H9 (cell line): ENCODE measurements around the gene ZNF837. TPM values are rescaled to one million over a fixed set of nuclear protein-coding genes. Genes with fewer than 3 reads are reported as not detected.

Experiments
- DNase-seq: peaks from one replicate; pipeline ENCODE4 v3.0.0-alpha.2; 2017
- H2AFZ ChIP-seq: one replicate; pipeline ENCODE4 v1.6.1; 2013; ENCODE audit warnings: mild to moderate bottlenecking, low read length, control low read depth, moderate library complexity
- H2AK5ac ChIP-seq: 2 replicates; pipeline ENCODE4 v1.6.1; 2013; ENCODE audit warnings: low read length, control low read depth, mixed read lengths; ENCODE audit not compliant: insufficient read length
- H2BK120ac ChIP-seq: one replicate; pipeline ENCODE4 v1.6.1; 2013; ENCODE audit warnings: low read depth, mild to moderate bottlenecking, low read length, control low read depth, inconsistent platforms; ENCODE audit not compliant: poor library complexity, severe bottlenecking
- H2BK12ac ChIP-seq: 2 replicates; pipeline ENCODE4 v1.6.1; 2013; ENCODE audit warnings: low read length, control low read depth, mixed read lengths, low read depth; ENCODE audit not compliant: insufficient read length
- H2BK15ac ChIP-seq: 2 replicates; pipeline ENCODE4 v1.6.1; 2013; ENCODE audit warnings: low read depth, low read length, control low read depth
- H2BK20ac ChIP-seq: one replicate; pipeline ENCODE4 v1.6.1; 2013; ENCODE audit warnings: low read depth, mild to moderate bottlenecking, low read length, control low read depth, inconsistent platforms; ENCODE audit not compliant: poor library complexity, severe bottlenecking
- H2BK5ac ChIP-seq: 2 replicates; pipeline ENCODE4 v1.6.1; 2013; ENCODE audit warnings: low read length, control low read depth, mixed read lengths; ENCODE audit not compliant: insufficient read length
- H3K14ac ChIP-seq: 2 replicates; pipeline ENCODE4 v1.6.1; 2013; ENCODE audit warnings: low read length, control low read depth; ENCODE audit not compliant: insufficient read depth
- H3K18ac ChIP-seq: 2 replicates; pipeline ENCODE4 v1.6.1; 2013; ENCODE audit warnings: low read depth, mild to moderate bottlenecking, mixed read lengths, low read length, control low read depth; ENCODE audit not compliant: insufficient read length
- H3K23ac ChIP-seq: 2 replicates; pipeline ENCODE4 v1.6.1; 2013; ENCODE audit warnings: low read length, control low read depth, mixed read lengths, low read depth; ENCODE audit not compliant: insufficient read length
- H3K23me2 ChIP-seq: 2 replicates; pipeline ENCODE4 v1.6.1; 2013; ENCODE audit warnings: low read depth, mild to moderate bottlenecking, mixed read lengths, low read length, control low read depth; ENCODE audit not compliant: insufficient read length, poor library complexity, severe bottlenecking
- H3K27ac ChIP-seq: 2 replicates; pipeline ENCODE4 v1.5.1; 2013; ENCODE audit warnings: low read length, control low read depth, mixed read lengths, low read depth; ENCODE audit not compliant: insufficient read length
- H3K27me3 ChIP-seq: 2 replicates; pipeline ENCODE4 v1.6.1; 2013; ENCODE audit warnings: low read length, control low read depth, inconsistent platforms; ENCODE audit not compliant: insufficient read depth
- H3K4ac ChIP-seq: 2 replicates; pipeline ENCODE4 v1.6.1; 2013; ENCODE audit warnings: low read depth, mild to moderate bottlenecking, control low read depth, inconsistent platforms, low read length, moderate library complexity
- H3K4me1 ChIP-seq: 2 replicates; pipeline ENCODE4 v1.6.1; 2013; ENCODE audit warnings: low read length, control low read depth, inconsistent platforms; ENCODE audit not compliant: insufficient read depth
- H3K4me2 ChIP-seq: 2 replicates; pipeline ENCODE4 v1.6.1; 2013; ENCODE audit warnings: low read length, control low read depth, mixed read lengths; ENCODE audit not compliant: insufficient read length, insufficient read depth
- H3K56ac ChIP-seq: 2 replicates; pipeline ENCODE4 v1.6.1; 2013; ENCODE audit warnings: low read depth, mild to moderate bottlenecking, mixed read lengths, low read length, control low read depth; ENCODE audit not compliant: insufficient read length
- H3K79me1 ChIP-seq: 2 replicates; pipeline ENCODE4 v1.6.1; 2013; ENCODE audit warnings: low read depth, mild to moderate bottlenecking, moderate library complexity, low read length, control low read depth, inconsistent platforms; ENCODE audit not compliant: insufficient read depth, poor library complexity, severe bottlenecking
- H3K79me2 ChIP-seq: 2 replicates; pipeline ENCODE4 v1.6.1; 2013; ENCODE audit warnings: low read length, control low read depth, inconsistent platforms; ENCODE audit not compliant: insufficient read depth
- H3K9ac ChIP-seq: 2 replicates; pipeline ENCODE4 v1.6.1; 2013; ENCODE audit warnings: low read length, control low read depth, mixed read lengths; ENCODE audit not compliant: insufficient read length; ENCODE audit errors: extremely low read depth
- H3K9me3 ChIP-seq: one replicate; pipeline ENCODE4 v1.6.1; 2013; ENCODE audit warnings: low read depth, low read length, inconsistent platforms; ENCODE audit not compliant: control insufficient read depth
- H3T11ph ChIP-seq: one replicate; pipeline ENCODE4 v1.6.1; 2013; ENCODE audit warnings: mild to moderate bottlenecking, low read length, control low read depth, inconsistent platforms
- H4K20me1 ChIP-seq: one replicate; pipeline ENCODE4 v1.6.1; 2013; ENCODE audit not compliant: control insufficient read depth, insufficient read length, insufficient read depth
- H4K5ac ChIP-seq: 2 replicates; pipeline ENCODE4 v1.6.1; 2013; ENCODE audit warnings: low read depth, mild to moderate bottlenecking, mixed read lengths, low read length, control low read depth; ENCODE audit not compliant: insufficient read length
- H4K8ac ChIP-seq: replicated peaks from 2 replicates; pipeline ENCODE4 v1.6.1; 2013; ENCODE audit warnings: low read length, control low read depth, mixed read lengths, low read depth; ENCODE audit not compliant: insufficient read length
- H4K91ac ChIP-seq: 2 replicates; pipeline ENCODE4 v1.6.1; 2013; ENCODE audit warnings: low read depth, mild to moderate bottlenecking, moderate library complexity, mixed read lengths, low read length, control low read depth; ENCODE audit not compliant: insufficient read length
- H3K27ac Mint-ChIP-seq, 3 experiments: 2 replicates in 2 of 3; 3 replicates in 1 of 3; pipeline ENCODE4 v1.8.0; 2020 to 2021; ENCODE audit warnings: mixed read lengths in 3 of 3, mild to moderate bottlenecking in 1 of 3, moderate library complexity in 1 of 3
- H3K27me3 Mint-ChIP-seq: 2 replicates; pipeline ENCODE4 v1.8.0; 2021; ENCODE audit warnings: low read depth, mild to moderate bottlenecking, moderate library complexity, mixed read lengths
- H3K36me3 Mint-ChIP-seq, 3 experiments: 2 replicates in 2 of 3; 3 replicates in 1 of 3; pipeline ENCODE4 v1.8.0; 2020 to 2021; ENCODE audit warnings: low read depth in 3 of 3, mixed read lengths in 3 of 3; ENCODE audit not compliant: insufficient read depth in 1 of 3
- H3K4me1 Mint-ChIP-seq, 2 experiments: 2 replicates each; pipeline ENCODE4 v1.8.0; 2020; ENCODE audit warnings: mixed read lengths in 2 of 2
- H3K4me3 Mint-ChIP-seq, 2 experiments: 2 replicates in 1 of 2; 3 replicates in 1 of 2; pipeline ENCODE4 v1.8.0; 2020 to 2021; ENCODE audit warnings: mild to moderate bottlenecking in 2 of 2, mixed read lengths in 2 of 2, moderate library complexity in 1 of 2
- H3K9me3 Mint-ChIP-seq, 2 experiments: 2 replicates in 1 of 2; 3 replicates in 1 of 2; pipeline ENCODE4 v1.8.0; 2020; ENCODE audit warnings: mild to moderate bottlenecking in 2 of 2, mixed read lengths in 2 of 2, moderate library complexity in 1 of 2
- CTCF ChIP-seq: fragments of 200-600 bp; sonication (generic); conservative IDR thresholded peaks from 3 replicates; pipeline ENCODE4 v1.8.0; 2021; ENCODE audit warnings: antibody characterized with exemption, mild to moderate bottlenecking
- WGBS: extraction: QIAGEN DNeasy Blood & Tissue Kit; methylation state at CpG from one replicate; pipeline ENCODE4 v1.1.7; 2013; ENCODE audit warnings: missing lambda C conversion rate, low lambda C conversion rate, mixed read lengths; ENCODE audit not compliant: insufficient read length; ENCODE audit errors: extremely low coverage; 5-methylcytosine and 5-hydroxymethylcytosine counted together
- total RNA-seq: library from RNA; stranded (reverse); gene quantifications from 2 replicates; pipeline ENCODE4 v1.2.1, GENCODE V29; 2021

The ZNF837 gene
- total RNA-seq, 1 experiment from 2014 or later, result 3.4 TPM

- Histone ChIP-seq H3K9ac (no peak overlapping the region), H2BK20ac (no peak overlapping the region), H2AFZ (no peak overlapping the region), H2BK12ac (no peak overlapping the region), H3K4ac (no peak overlapping the region), H3K27me3 (no peaks in the 10 kb centered on the region), H3T11ph (no peak overlapping the region), H3K23ac (no peak overlapping the region), H3K14ac (no peak overlapping the region), H4K91ac (no peak overlapping the region), H3K79me1 (no peaks in the 10 kb centered on the region), H4K5ac (no peak overlapping the region), H3K23me2 (peaks cover 6% of the 10 kb centered on the region), H3K18ac (no peak overlapping the region), H2BK120ac (no peak overlapping the region), H3K27ac (no peak overlapping the region), H3K4me2 (no peak overlapping the region), H3K56ac (no peak overlapping the region), H3K79me2 (no peaks in the 10 kb centered on the region), H3K4me1 (no peaks in the 10 kb centered on the region), H2BK5ac (no peak overlapping the region), H4K8ac (no peak overlapping the region), H4K20me1 (no peaks in the 10 kb centered on the region), H3K9me3 (no peaks in the 10 kb centered on the region), H2AK5ac (no peak overlapping the region), H2BK15ac (no peak overlapping the region)
- Mint-ChIP-seq H3K9me3 (no peaks in the 10 kb centered on the region), H3K36me3 (peaks cover 0 to 4% (median 2%) of the 10 kb centered on the region in 3 experiments; a peak in 4 of 7 replicates), H3K27ac (no peak overlapping the region), H3K4me1 (peaks cover 0 to 6% of the 10 kb centered on the region in 2 experiments; a peak in 2 of 4 replicates), H3K4me3 (no peak overlapping the region), H3K27me3 (peaks cover 6% of the 10 kb centered on the region)
- no CpG with 5 or more reads among the region's 34 CpGs for WGBS
- no peak for TF ChIP-seq CTCF
- DNase-seq, result no peak
Observed at GRCh38 chr19:58350871-58351557, 29.8 kb downstream of the ZNF837 start.
